ENCODE results near the gene CD151. TPM values are rescaled to one million over a fixed set of nuclear protein-coding genes. Genes with fewer than 3 reads are reported as not detected.

CD151 gene
- total RNA-seq, 4 donors from 2014 or later: 102 to 277 (median 237) TPM

- no peak overlapping the region for H3K4me3 ChIP-seq
- no peak for DNase-seq
- H3K36me3 ChIP-seq: peaks cover 0 to 24% (median 0%) of the 10 kb centered on the region in 3 donors
- peaks cover 6 to 20% (median 16%) of the 10 kb centered on the region in 4 donors for H3K4me1 ChIP-seq
- no peak for TF ChIP-seq CTCF (IDR thresholded peaks at IDR 0.05)
- no peak for TF ChIP-seq POLR2A (IDR thresholded peaks at IDR 0.05)
- H3K27me3 ChIP-seq: no peaks in the 10 kb centered on the region
- no peaks in the 10 kb centered on the region for H3K9me3 ChIP-seq
- no peak overlapping the region for H3K27ac ChIP-seq
Observed at GRCh38 chr11:816433-816779, 16.3 kb upstream of the CD151 start.

- Histone ChIP-seq H3K4me1 (peaks cover 5 to 29% (median 18%) of the 10 kb centered on the region in 4 donors), H3K27ac (peak within 1 kb of the TSS; percentile 96 to 98 (median 96)), H3K27me3 (no peaks in the 10 kb centered on the region), H3K36me3 (peaks cover 0 to 19% (median 0%) of the 10 kb centered on the region in 3 donors), H3K9me3 (no peaks in the 10 kb centered on the region), H3K4me3 (peak within 1 kb of the TSS; percentile 75 to 97 (median 80))
- peak in 2 of 3 donors; percentile 79 to 86 for DNase-seq
- peak; percentile 85 to 88 for TF ChIP-seq POLR2A (IDR thresholded peaks at IDR 0.05)
- no peak for TF ChIP-seq CTCF (IDR thresholded peaks at IDR 0.05)
Observed at GRCh38 chr11:818396-819128, 14.2 kb upstream of the CD151 start, which contains the start of gene PNPLA2. TSS of gene PNPLA2 (plus strand) at chr11:818914. CDS start at chr11:819719, 805 bp downstream.

GRCh38 chr11:819129-819931 is 13.4 kb upstream of the CD151 start:
- Histone ChIP-seq H3K9me3 (no peaks in the 10 kb centered on the region), H3K4me3 (peak overlapping the region; percentile 75 to 97 (median 80)), H3K36me3 (peaks cover 0 to 25% (median 0%) of the 10 kb centered on the region in 3 donors), H3K27me3 (no peaks in the 10 kb centered on the region), H3K27ac (peak overlapping the region; percentile 96 to 98 (median 96)), H3K4me1 (peaks cover 5 to 29% (median 18%) of the 10 kb centered on the region in 4 donors)
- DNase-seq: peak; percentile 94 to 97 (median 95)
- peak; percentile 89 to 92 for TF ChIP-seq POLR2A (IDR thresholded peaks at IDR 0.05)
- peak in 4 of 6 experiments; percentile 24 to 47 (median 42) for TF ChIP-seq CTCF (IDR thresholded peaks at IDR 0.05)

GRCh38 chr11:819943-820649 is 12.7 kb upstream of the CD151 start:
- peaks cover 0 to 32% (median 0%) of the 10 kb centered on the region in 3 donors for H3K36me3 ChIP-seq

More at GRCh38 chr11:819943-820649, 12.7 kb upstream of the CD151 start:
- Histone ChIP-seq H3K27ac (peak overlapping the region; percentile 96 to 98 (median 96)), H3K4me1 (peaks cover 5 to 31% (median 18%) of the 10 kb centered on the region in 4 donors), H3K4me3 (peak overlapping the region; percentile 75 to 97 (median 80)), H3K27me3 (no peaks in the 10 kb centered on the region), H3K9me3 (no peaks in the 10 kb centered on the region)
- no peak for TF ChIP-seq CTCF (IDR thresholded peaks at IDR 0.05)
- TF ChIP-seq POLR2A (IDR thresholded peaks at IDR 0.05): peak; percentile 87 to 90
- peak; percentile 96 to 98 (median 98) for DNase-seq
